ENCODE data around the gene TTR. TPM values are rescaled to one million over a fixed set of nuclear protein-coding genes. Genes with fewer than 3 reads are reported as not detected.

The TTR gene
- total and polyA plus RNA-seq, 2 of the 4 experiments (the other 2 are of a cell fraction), result not detected

GRCh38 chr18:31557446-31557845 is 34.2 kb upstream of the TTR start:
- Histone ChIP-seq H2AK5ac (ENCODE audit: low read depth, low read length) (no peak overlapping the region), H3K27ac (ENCODE audit: insufficient read depth, low read length) (no peak overlapping the region), H3K23ac (ENCODE audit: low read depth, low read length) (no peak overlapping the region), H2AFZ (replicated peaks; ENCODE audit: low read length, poor library complexity) (no peak overlapping the region), H4K91ac (ENCODE audit: insufficient read depth, low read depth, low read length) (no peak overlapping the region), H3K18ac (ENCODE audit: low read depth, low read length) (no peak overlapping the region), H2AK9ac (replicated peaks; ENCODE audit: low read depth, low read length, poor library complexity) (no peak overlapping the region), H2BK20ac (ENCODE audit: low read depth, low read length) (no peak overlapping the region), H3K9ac (ENCODE audit: low read depth, low read length) (no peak overlapping the region), H2BK15ac (ENCODE audit: low read depth, low read length) (no peak overlapping the region), H3K27me3 (ENCODE audit: control insufficient read depth, insufficient read depth, low read length) (no peaks in the 10 kb centered on the region), H3K56ac (ENCODE audit: extremely low read depth, insufficient read depth, low read length) (no peak overlapping the region), H3K79me1 (ENCODE audit: low read depth in 1 of 2, low read length in 2 of 2) (no peaks in the 10 kb centered on the region), H3K4me3 (ENCODE audit: insufficient read depth, low read depth, low read length) (no peak overlapping the region), H4K8ac (ENCODE audit: low read depth in 2 of 2, low read length in 2 of 2) (no peak overlapping the region), H3K4ac (ENCODE audit: low read depth, low read length) (no peak overlapping the region), H2BK120ac (ENCODE audit: low read depth, low read length) (no peak overlapping the region), H3K4me1 (ENCODE audit: control insufficient read depth, insufficient read depth, low read length) (no peaks in the 10 kb centered on the region), H4K5ac (ENCODE audit: low read depth, low read length) (no peak overlapping the region), H3K4me2 (ENCODE audit: low read depth, low read length) (no peak overlapping the region), H3K14ac (replicated peaks; ENCODE audit: low read depth, low read length) (no peak overlapping the region), H3K36me3 (ENCODE audit: control insufficient read depth, insufficient read depth, low read length) (no peaks in the 10 kb centered on the region), H3K9me1 (ENCODE audit: insufficient read depth, low read length) (no peaks in the 10 kb centered on the region), H3K9me3 (ENCODE audit: control insufficient read depth, insufficient read depth, low read length) (no peaks in the 10 kb centered on the region), H2BK5ac (ENCODE audit: low read depth, low read length, poor library complexity, severe bottlenecking) (no peak overlapping the region), H4K20me1 (ENCODE audit: insufficient read depth, low read length) (no peaks in the 10 kb centered on the region)
- DNase-seq (no peak), ATAC-seq (ENCODE audit: low read depth) (no peak)
- TF ChIP-seq POLR2A (IDR thresholded peaks at IDR 0.05; ENCODE audit: low read depth, low read length) (no peak), MAFK (IDR thresholded peaks at IDR 0.05; ENCODE audit: low read depth, low read length) (no peak), RCOR1 (IDR thresholded peaks at IDR 0.05; ENCODE audit: insufficient replicate concordance, low read length) (no peak), CEBPB (IDR thresholded peaks at IDR 0.05; ENCODE audit: low read depth, low read length) (no peak), CTCF (conservative IDR thresholded peaks at IDR 0.05; ENCODE audit: low read depth, low read length) (no peak), USF2 (IDR thresholded peaks at IDR 0.05; ENCODE audit: low read depth, low read length) (no peak), FOS (IDR thresholded peaks at IDR 0.05; ENCODE audit: low read depth, low read length) (no peak), RAD21 (IDR thresholded peaks at IDR 0.05; ENCODE audit: low read length) (no peak), MAZ (IDR thresholded peaks at IDR 0.05; ENCODE audit: borderline replicate concordance, low read depth, low read length) (no peak), ELK1 (IDR thresholded peaks at IDR 0.05; ENCODE audit: borderline replicate concordance, low read depth, low read length) (no peak), BHLHE40 (IDR thresholded peaks at IDR 0.05; ENCODE audit: low read depth, low read length) (no peak), RFX5 (IDR thresholded peaks at IDR 0.05; ENCODE audit: low read depth, low read length) (no peak)
- BruUV-seq (replicated peaks), result no TSS peak
- CTCF ChIA-PET, result no interaction called here
- intact Hi-C loops (cut with micrococcal nuclease), result loop anchor here (5.0 kb wide), 2 partner anchors 135 to 400 kb away; no protein-coding TSS in a partner anchor
- in situ Hi-C loops (cut with MboI; ENCODE audit: low sequenced_read_pairs), result loop anchor here (10.0 to 25.0 kb wide), 3 partner anchors 167 to 405 kb away; no protein-coding TSS in a partner anchor
- POLR2A ChIA-PET (ENCODE audit: unreplicated experiment), result no interaction called here
- dilution Hi-C loops (cut with HindIII; ENCODE audit: low sequenced_read_pairs, unreplicated experiment), result no loop called here
- WGBS, 2 experiments (ENCODE audit: extremely low coverage in 2 of 2, insufficient read length in 1 of 2), result no CpG with 5 or more reads among the region's 3 CpGs
